B cell (primary cell): ENCODE data around the gene PATE1. TPM values are rescaled to one million over a fixed set of nuclear protein-coding genes. Genes with fewer than 3 reads are reported as not detected.

Experiments
- ATAC-seq: fragments of 200-7000 bp; cut with Tn5 transposase; one replicate; pipeline ENCODE4 v1.10.0; 2021; ENCODE audit warnings: low read depth, mild to moderate bottlenecking, moderate number of reproducible peaks, moderate library complexity
- CTCF ChIA-PET: fragments of 350-600 bp; sonication (Branson Sonifier 250); formaldehyde crosslinking; loops from one replicate; lab custom pipeline; 2021; ENCODE audit warnings: antibody characterized with exemption, inconsistent platforms; lab: Charles Lee
- POLR2A ChIA-PET: fragments of 350-600 bp; sonication (Branson Sonifier 250); formaldehyde crosslinking; loops from one replicate; lab custom pipeline; 2021; ENCODE audit warnings: antibody characterized with exemption; lab: Charles Lee
- DNase-seq: peaks from one replicate; pipeline ENCODE4 v3.0.0; 2013
- H2AFZ ChIP-seq: 2 replicates; pipeline ENCODE4 v1.6.1; 2012; ENCODE audit warnings: mild to moderate bottlenecking, low read depth, low read length; ENCODE audit not compliant: insufficient read depth, poor library complexity, severe bottlenecking
- H3K27ac ChIP-seq, 2 donors: 1 replicate in 1 of 2; 2 replicates in 1 of 2; pipeline ENCODE4 v1.5.1; 2012 to 2013; ENCODE audit warnings: low read length in 2 of 2, mild to moderate bottlenecking in 2 of 2, moderate library complexity in 1 of 2
- H3K27me3 ChIP-seq, 4 experiments: fragments of 200-600 bp in 1 of 4; sonication (generic) in 1 of 4; replicated peaks in 1 of 4; 1 replicate in 2 of 4; 2 replicates in 2 of 4; pipeline versions ENCODE4 v1.6.1 to v1.7.0; 2013 to 2016; ENCODE audit warnings: low read length in 3 of 4, mild to moderate bottlenecking in 2 of 4, mixed read lengths in 1 of 4, moderate library complexity in 1 of 4; ENCODE audit not compliant: insufficient read depth in 4 of 4, control insufficient read depth in 3 of 4; ENCODE audit errors: control extremely low read depth in 1 of 4
- H3K36me3 ChIP-seq, 2 experiments: replicated peaks in 1 of 2; 1 replicate in 1 of 2; 2 replicates in 1 of 2; pipeline versions ENCODE4 v1.6.1 to v1.7.1; 2013; ENCODE audit warnings: low read length in 1 of 2; ENCODE audit not compliant: insufficient read depth in 2 of 2, control insufficient read depth in 1 of 2; ENCODE audit errors: control extremely low read depth in 1 of 2, extremely low read depth in 1 of 2
- H3K4me1 ChIP-seq, 2 donors: fragments of 200-600 bp in 1 of 2; sonication (generic) in 1 of 2; 1 replicate in 1 of 2; 2 replicates in 1 of 2; pipeline versions ENCODE4 v1.5.1 to v1.6.1; 2013 to 2017; ENCODE audit warnings: low read length in 2 of 2; ENCODE audit not compliant: control insufficient read depth in 2 of 2, insufficient read depth in 2 of 2
- H3K4me2 ChIP-seq: replicated peaks from 2 replicates; pipeline ENCODE3; 2012; ENCODE audit warnings: mild to moderate bottlenecking, low read depth, low read length; ENCODE audit not compliant: poor library complexity, severe bottlenecking
- H3K4me3 ChIP-seq, 5 experiments: fragments of 200-600 bp in 1 of 5; sonication (generic) in 1 of 5; 1 replicate in 3 of 5; 2 replicates in 2 of 5; pipeline versions ENCODE4 v1.5.1 to v1.7.0; 2011 to 2016; ENCODE audit warnings: low read length in 4 of 5, mild to moderate bottlenecking in 4 of 5, low read depth in 2 of 5, control low read depth in 1 of 5, moderate library complexity in 1 of 5; ENCODE audit not compliant: insufficient read depth in 1 of 5; ENCODE audit errors: control extremely low read depth in 1 of 5, extremely low read depth in 1 of 5
- H3K79me2 ChIP-seq: fragments of 200-600 bp; sonication (generic); one replicate; pipeline ENCODE4 v1.6.0; 2016; ENCODE audit warnings: low read length; ENCODE audit not compliant: control insufficient read depth, insufficient read depth
- H3K9ac ChIP-seq: fragments of 200-600 bp; sonication (generic); 2 replicates; pipeline ENCODE4 v1.6.1; 2017; ENCODE audit warnings: mild to moderate bottlenecking, low read length, moderate library complexity
- H3K9me3 ChIP-seq, 3 donors: one replicate each; pipeline versions ENCODE4 v1.6.1 to v1.7.1; 2013; ENCODE audit warnings: low read length in 2 of 3; ENCODE audit not compliant: control insufficient read depth in 2 of 3, insufficient read depth in 1 of 3; ENCODE audit errors: control extremely low read depth in 1 of 3
- H4K20me1 ChIP-seq: 2 replicates; pipeline ENCODE4 v1.6.0; 2012; ENCODE audit warnings: mild to moderate bottlenecking, low read length; ENCODE audit not compliant: insufficient read depth, control insufficient read depth, poor library complexity, severe bottlenecking
- H3K27ac Mint-ChIP-seq: one replicate; pipeline ENCODE4 v1.8.0; 2021; ENCODE audit warnings: mixed read lengths
- H3K27me3 Mint-ChIP-seq: one replicate; pipeline ENCODE4 v1.8.0; 2021; ENCODE audit warnings: mixed read lengths
- H3K4me1 Mint-ChIP-seq: one replicate; pipeline ENCODE4 v1.8.0; 2021; ENCODE audit warnings: mixed read lengths
- H3K4me3 Mint-ChIP-seq: one replicate; pipeline ENCODE4 v1.8.0; 2021; ENCODE audit warnings: mixed read lengths
- H3K9me3 Mint-ChIP-seq: one replicate; pipeline ENCODE4 v1.8.0; 2022; ENCODE audit warnings: mixed read lengths; ENCODE audit not compliant: insufficient read depth
- EZH2 ChIP-seq: IDR thresholded peaks from 2 replicates; pipeline ENCODE4 v1.6.1; 2012; ENCODE audit warnings: borderline replicate concordance, low read depth, mild to moderate bottlenecking, moderate library complexity, low read length; ENCODE audit not compliant: insufficient read depth, poor library complexity, severe bottlenecking
- WGBS: methylation state at CpG from one replicate; pipeline ENCODE4 v1.1.5; 2013; ENCODE audit warnings: missing lambda C conversion rate; ENCODE audit not compliant: insufficient coverage; 5-methylcytosine and 5-hydroxymethylcytosine counted together
- intact Hi-C: fragments of 100-400 bp; cut with micrococcal nuclease; formaldehyde crosslinking; loops from one replicate; pipeline ENCODE4 v1.10.0; 2022
- polyA plus RNA-seq: library from polyadenylated mRNA; depleted of rRNA; stranded (reverse); fragments of >200 nt; gene quantifications from 2 replicates; pipeline ENCODE4 v1.2.3, GENCODE V29; 2012
- total RNA-seq, 2 donors: library from RNA; stranded (reverse); fragments of 120-200 nt in 1 of 2; gene quantifications; 1 replicate in 1 of 2; 2 replicates in 1 of 2; pipeline versions ENCODE4 v1.2.3 to v1.2.4, GENCODE V29; 2013 to 2022
- TF ChIP-seq, protein P1 (sequence below): fragments of 200-600 bp; IDR thresholded peaks from one replicate; pipeline ENCODE4 v1.8.0; 2022; ENCODE audit warnings: antibody characterized with exemption, mild to moderate bottlenecking

The PATE1 gene
- total and polyA plus RNA-seq, 2 donors (not counting 1 experiment from before 2014, with no cell fraction given), result not detected

DNA sequence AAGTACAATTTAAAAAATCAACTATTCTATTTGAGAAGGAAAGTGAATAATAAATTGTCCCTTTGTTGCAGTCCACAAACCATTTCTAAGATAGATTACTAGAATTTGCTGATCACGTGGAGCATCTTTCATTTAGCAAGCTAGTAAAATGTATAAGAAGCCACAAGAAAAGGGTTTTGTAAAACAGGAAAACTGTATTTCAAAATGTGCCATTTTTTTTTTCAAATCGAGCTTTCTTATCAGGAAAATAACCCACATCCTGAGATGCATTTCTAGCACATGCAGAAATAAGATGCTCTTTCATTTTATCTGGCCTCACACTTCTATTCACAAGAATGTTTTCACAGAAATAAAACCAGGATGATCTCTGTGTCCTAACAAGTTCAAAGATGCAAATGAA is 38.6 kb downstream of the PATE1 start:
- no peaks in the 10 kb centered on the region for H4K20me1 ChIP-seq
- H3K9me3 ChIP-seq, result peaks cover 0 to 1% (median 0%) of the 10 kb centered on the region in 3 donors
- no peak overlapping the region for H3K4me3 Mint-ChIP-seq
- no peak overlapping the region for H3K27ac Mint-ChIP-seq
- H3K79me2 ChIP-seq, result no peaks in the 10 kb centered on the region
- ChIA-PET POLR2A (no interaction called here), CTCF (no interaction called here)
- no peaks in the 10 kb centered on the region for H3K9me3 Mint-ChIP-seq
- ATAC-seq (no peak), DNase-seq (no peak)
- 0% methylated on average over 1 of the region's 2 CpGs for WGBS
- TF ChIP-seq, protein P1, sequence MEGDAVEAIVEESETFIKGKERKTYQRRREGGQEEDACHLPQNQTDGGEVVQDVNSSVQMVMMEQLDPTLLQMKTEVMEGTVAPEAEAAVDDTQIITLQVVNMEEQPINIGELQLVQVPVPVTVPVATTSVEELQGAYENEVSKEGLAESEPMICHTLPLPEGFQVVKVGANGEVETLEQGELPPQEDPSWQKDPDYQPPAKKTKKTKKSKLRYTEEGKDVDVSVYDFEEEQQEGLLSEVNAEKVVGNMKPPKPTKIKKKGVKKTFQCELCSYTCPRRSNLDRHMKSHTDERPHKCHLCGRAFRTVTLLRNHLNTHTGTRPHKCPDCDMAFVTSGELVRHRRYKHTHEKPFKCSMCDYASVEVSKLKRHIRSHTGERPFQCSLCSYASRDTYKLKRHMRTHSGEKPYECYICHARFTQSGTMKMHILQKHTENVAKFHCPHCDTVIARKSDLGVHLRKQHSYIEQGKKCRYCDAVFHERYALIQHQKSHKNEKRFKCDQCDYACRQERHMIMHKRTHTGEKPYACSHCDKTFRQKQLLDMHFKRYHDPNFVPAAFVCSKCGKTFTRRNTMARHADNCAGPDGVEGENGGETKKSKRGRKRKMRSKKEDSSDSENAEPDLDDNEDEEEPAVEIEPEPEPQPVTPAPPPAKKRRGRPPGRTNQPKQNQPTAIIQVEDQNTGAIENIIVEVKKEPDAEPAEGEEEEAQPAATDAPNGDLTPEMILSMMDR, result no peak
- no peak for TF ChIP-seq EZH2
- H3K4me1 ChIP-seq, result no peaks in the 10 kb centered on the region
- H3K36me3 ChIP-seq, result no peaks in the 10 kb centered on the region
- no peak overlapping the region for H3K9ac ChIP-seq
- no peak overlapping the region for H3K4me3 ChIP-seq
- H3K4me2 ChIP-seq, result no peak overlapping the region
- H2AFZ ChIP-seq, result no peak overlapping the region
- no peak overlapping the region for H3K27ac ChIP-seq
- H3K27me3 Mint-ChIP-seq, result peaks cover 1% of the 10 kb centered on the region
- H3K27me3 ChIP-seq, result no peaks in the 10 kb centered on the region
- intact Hi-C loops, result no loop called here
- H3K4me1 Mint-ChIP-seq, result no peaks in the 10 kb centered on the region

DNA sequence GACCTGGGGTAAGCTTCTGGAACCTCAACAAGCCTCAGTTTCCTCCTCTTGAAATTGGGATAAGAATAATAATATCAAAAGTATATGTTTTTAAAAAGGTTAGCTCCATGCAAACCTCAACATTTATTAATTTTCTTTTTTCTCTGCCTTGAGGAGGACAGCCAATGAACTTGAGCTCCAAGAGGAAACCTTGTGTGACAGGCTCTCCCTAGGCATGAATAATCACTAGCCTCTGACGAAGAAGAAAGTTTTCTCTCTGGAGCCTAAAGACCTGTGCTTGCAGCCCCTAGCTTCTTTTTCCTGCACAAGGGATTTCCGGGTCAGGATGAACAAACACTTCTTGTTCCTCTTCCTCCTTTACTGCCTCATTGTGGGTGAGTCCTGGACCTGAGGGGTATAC is 41.7 kb downstream of the PATE1 start, which contains the start of gene PATE3:
Gene PATE3, plus strand, starts transcription at position 301 of the 400 bp plus-strand sequence. Its CDS starts 25 bp downstream, at position 326.
- H3K4me3 ChIP-seq, result no peak within 1 kb of the TSS
- POLR2A ChIA-PET, result no interaction called here
- TF ChIP-seq, protein P1, result no peak
- TF ChIP-seq EZH2, result no peak

More for the DNA sequence above, 41.7 kb downstream of the PATE1 start, which contains the start of gene PATE3:
- Histone ChIP-seq H3K79me2 (no peaks in the 10 kb centered on the region), H3K9ac (no peak within 1 kb of the TSS), H3K4me2 (no peak within 1 kb of the TSS), H3K9me3 (peaks cover 0 to 4% (median 2%) of the 10 kb centered on the region in 3 donors), H3K27me3 (no peaks in the 10 kb centered on the region), H3K4me1 (no peaks in the 10 kb centered on the region), H3K27ac (no peak within 1 kb of the TSS), H2AFZ (no peak within 1 kb of the TSS), H4K20me1 (no peaks in the 10 kb centered on the region), H3K36me3 (no peaks in the 10 kb centered on the region)
- Mint-ChIP-seq H3K4me1 (no peaks in the 10 kb centered on the region), H3K27me3 (peaks cover 4% of the 10 kb centered on the region), H3K27ac (no peak within 1 kb of the TSS), H3K4me3 (no peak within 1 kb of the TSS), H3K9me3 (no peaks in the 10 kb centered on the region)
- DNase-seq, result no peak
- ATAC-seq, result no peak
- 0% methylated on average over 1 of the region's 2 CpGs for WGBS
- intact Hi-C loops, result no loop called here
- CTCF ChIA-PET, result interaction anchor here (1.0 kb wide), 1 partner anchor 88 kb away, joined by 3 read pairs; no protein-coding TSS in a partner anchor
